SK-N-DZ (cell line): ENCODE measurements around the gene TBC1D4. TPM values are rescaled to one million over a fixed set of nuclear protein-coding genes. Genes with fewer than 3 reads are reported as not detected.
A peak's percentile ranks its signal among the peaks of the same experiment; 100 is the strongest.

Experiments
- DNase-seq: peaks from one replicate; pipeline ENCODE4 v3.0.0-alpha.2; 2015; ENCODE audit warnings: low spot score
- polyA plus RNA-seq, 2 experiments: library from polyadenylated mRNA; depleted of rRNA; stranded (reverse); fragments of >200 nt; gene quantifications; 2 replicates each; pipeline ENCODE4 v1.2.3, GENCODE V29; 2014

TBC1D4 gene
- 20.4 and 25.7 TPM in 2 replicates for polyA plus RNA-seq (2014; cell fraction: cytosol; rRNA removed)
- 32.4 and 46.2 TPM in 2 replicates for polyA plus RNA-seq (2014; cell fraction: nucleus; rRNA removed)

- peak; percentile 97 for DNase-seq
These were observed at the start of gene TBC1D4 for GRCh38 chr13:75482070-75482819. TBC1D4 (minus strand) TSS chr13:75482169; CDS start chr13:75481767, 402 bp downstream.

GRCh38 chr13:75530549-75530961 lies 48.6 kb upstream of the TBC1D4 start:
- no peak for DNase-seq

- no peak for DNase-seq
These were observed 40.0 kb upstream of the TBC1D4 start for GRCh38 chr13:75521956-75522355.

GRCh38 chr13:75518439-75519088 lies 36.6 kb upstream of the TBC1D4 start:
- no peak for DNase-seq

- no peak for DNase-seq
These were observed 32.4 kb upstream of the TBC1D4 start for GRCh38 chr13:75514080-75514995.

- DNase-seq = no peak
These were observed 31.3 kb upstream of the TBC1D4 start for GRCh38 chr13:75513271-75513670.

- peak; percentile 33 for DNase-seq
These were observed 30.3 kb upstream of the TBC1D4 start for GRCh38 chr13:75512253-75512652.

GRCh38 chr13:75511051-75511625 lies 29.2 kb upstream of the TBC1D4 start:
- no peak for DNase-seq

GRCh38 chr13:75508002-75508548 lies 26.1 kb upstream of the TBC1D4 start:
- no peak for DNase-seq

GRCh38 chr13:75507027-75508001 lies 25.3 kb upstream of the TBC1D4 start:
- DNase-seq = no peak

- no peak for DNase-seq
These were observed 24.0 kb upstream of the TBC1D4 start for GRCh38 chr13:75506018-75506417.

- no peak for DNase-seq
These were observed 23.4 kb upstream of the TBC1D4 start for GRCh38 chr13:75505327-75505726.

- DNase-seq = no peak
These were observed 14.0 kb upstream of the TBC1D4 start for GRCh38 chr13:75495938-75496337.

GRCh38 chr13:75494491-75494890 lies 12.5 kb upstream of the TBC1D4 start:
- no peak for DNase-seq

GRCh38 chr13:75493156-75493555 lies 11.2 kb upstream of the TBC1D4 start:
- DNase-seq = no peak

- DNase-seq = no peak
These were observed 10.4 kb upstream of the TBC1D4 start for GRCh38 chr13:75492389-75492788.

GRCh38 chr13:75491376-75491775 lies 9.4 kb upstream of the TBC1D4 start:
- DNase-seq = no peak

- no peak for DNase-seq
These were observed 7.7 kb upstream of the TBC1D4 start for GRCh38 chr13:75489502-75490263.
